Thymus (tissue), 11 donors: ENCODE results near the gene PCNX3. TPM values are rescaled to one million over a fixed set of nuclear protein-coding genes. Genes with fewer than 3 reads are reported as not detected.
A peak's percentile ranks its signal among the peaks of the same experiment; 100 is the strongest.

Experiments used
- DNase-seq, 9 donors: peaks; one replicate each; pipeline ENCODE4 v3.0.0-alpha.2; 2013; ENCODE audit warnings: low spot score in 9 of 9, low read depth in 6 of 9, missing footprints in 1 of 9
- H3K27ac ChIP-seq, 2 donors: one replicate each; pipeline ENCODE4 v1.5.1; 2013; ENCODE audit warnings: control low read depth in 1 of 2, low read depth in 1 of 2, low read length in 1 of 2, mild to moderate bottlenecking in 1 of 2, moderate library complexity in 1 of 2
- H3K27me3 ChIP-seq, 2 donors: one replicate each; pipeline ENCODE4 v1.5.1; 2013; ENCODE audit warnings: low read length in 1 of 2; ENCODE audit not compliant: control insufficient read depth in 2 of 2, insufficient read depth in 1 of 2
- H3K36me3 ChIP-seq, 2 donors: one replicate each; pipeline ENCODE4 v1.5.1; 2013; ENCODE audit warnings: low read length in 1 of 2, mild to moderate bottlenecking in 1 of 2, moderate library complexity in 1 of 2; ENCODE audit not compliant: control insufficient read depth in 2 of 2, insufficient read depth in 2 of 2
- H3K4me1 ChIP-seq, 2 donors: one replicate each; pipeline ENCODE4 v1.5.1; 2013; ENCODE audit warnings: low read length in 2 of 2; ENCODE audit not compliant: control insufficient read depth in 2 of 2, insufficient read depth in 2 of 2
- H3K4me3 ChIP-seq, 2 donors: one replicate each; pipeline ENCODE4 v1.5.1; 2013; ENCODE audit warnings: low read length in 2 of 2, control low read depth in 1 of 2, mild to moderate bottlenecking in 1 of 2
- H3K9me3 ChIP-seq, 2 donors: one replicate each; pipeline ENCODE4 v1.5.1; 2013; ENCODE audit warnings: low read length in 1 of 2, mild to moderate bottlenecking in 1 of 2; ENCODE audit not compliant: control insufficient read depth in 2 of 2, insufficient read depth in 1 of 2
- WGBS: extraction: QIAGEN DNeasy Blood & Tissue Kit; methylation state at CpG from one replicate; pipeline ENCODE4 v1.1.7; 2013; 5-methylcytosine and 5-hydroxymethylcytosine counted together
- polyA plus RNA-seq: library from polyadenylated mRNA; stranded (reverse); fragments of 200-250 nt; gene quantifications from one replicate; pipeline ENCODE4 v1.2.3, GENCODE V29; 2013
- total RNA-seq: library from RNA; stranded (reverse); fragments of 120-200 nt; gene quantifications from one replicate; pipeline ENCODE4 v1.2.4, GENCODE V29; 2013
- donor health status: healthy.

PCNX3 gene
- total and polyA plus RNA-seq, 2 donors, result 7.4 to 23.4 TPM

GRCh38 chr11:65646958-65647701 lies 31.6 kb downstream of the PCNX3 start:
- H3K27ac ChIP-seq, result no peak overlapping the region
- H3K36me3 ChIP-seq, result peaks cover 70 to 77% of the 10 kb centered on the region in 2 donors

GRCh38 chr11:65648997-65649493 lies 33.5 kb downstream of the PCNX3 start:
- DNase-seq, result no peak
- Histone ChIP-seq H3K36me3 (peaks cover 59 to 73% of the 10 kb centered on the region in 2 donors), H3K4me3 (no peak overlapping the region), H3K27me3 (no peaks in the 10 kb centered on the region), H3K4me1 (peaks cover 9 to 31% of the 10 kb centered on the region in 2 donors), H3K9me3 (peaks cover 0 to 5% of the 10 kb centered on the region in 2 donors), H3K27ac (no peak overlapping the region)
- 95% methylated on average over 12 of the region's 12 CpGs for WGBS

More at GRCh38 chr11:65646958-65647701, 31.6 kb downstream of the PCNX3 start:
- WGBS, result 94% methylated on average over 87 of the region's 87 CpGs
- no peak for DNase-seq
- Histone ChIP-seq H3K27me3 (no peaks in the 10 kb centered on the region), H3K4me1 (peaks cover 0 to 23% of the 10 kb centered on the region in 2 donors), H3K4me3 (no peak overlapping the region), H3K9me3 (no peaks in the 10 kb centered on the region)

- peaks cover 0 to 5% of the 10 kb centered on the region in 2 donors for H3K9me3 ChIP-seq
- 96% methylated on average over 16 of the region's 16 CpGs for WGBS
- H3K36me3 ChIP-seq, result peaks cover 61 to 74% of the 10 kb centered on the region in 2 donors
- peak overlapping the region in 1 of 2 donors; percentile 17 for H3K27ac ChIP-seq
- H3K4me1 ChIP-seq, result peaks cover 9 to 35% of the 10 kb centered on the region in 2 donors
- no peak for DNase-seq
- H3K27me3 ChIP-seq, result no peaks in the 10 kb centered on the region
- H3K4me3 ChIP-seq, result no peak overlapping the region
Observed at GRCh38 chr11:65649656-65650546, 34.3 kb downstream of the PCNX3 start.

- Histone ChIP-seq H3K36me3 (peaks cover 61 to 74% of the 10 kb centered on the region in 2 donors), H3K4me3 (no peak overlapping the region), H3K9me3 (peaks cover 0 to 5% of the 10 kb centered on the region in 2 donors), H3K27ac (peak overlapping the region; percentile 17 to 64), H3K27me3 (no peaks in the 10 kb centered on the region), H3K4me1 (peaks cover 9 to 35% of the 10 kb centered on the region in 2 donors)
- WGBS, result 91% methylated on average over 20 of the region's 20 CpGs
- no peak for DNase-seq
Observed at GRCh38 chr11:65650547-65651338, 35.2 kb downstream of the PCNX3 start.

- DNase-seq, result no peak
- Histone ChIP-seq H3K36me3 (peaks cover 61 to 74% of the 10 kb centered on the region in 2 donors), H3K4me3 (no peak overlapping the region), H3K9me3 (peaks cover 0 to 5% of the 10 kb centered on the region in 2 donors), H3K4me1 (peaks cover 9 to 35% of the 10 kb centered on the region in 2 donors), H3K27ac (peak overlapping the region; percentile 64 to 95), H3K27me3 (no peaks in the 10 kb centered on the region)
- 97% methylated on average over 3 of the region's 3 CpGs for WGBS
Observed at GRCh38 chr11:65651339-65651588, 35.7 kb downstream of the PCNX3 start.

- H3K4me3 ChIP-seq, result peak overlapping the region; percentile 58 to 68
- 43% methylated on average over 28 of the region's 28 CpGs for WGBS
- no peaks in the 10 kb centered on the region for H3K27me3 ChIP-seq
- H3K27ac ChIP-seq, result peak overlapping the region; percentile 94 to 95
- H3K9me3 ChIP-seq, result peaks cover 0 to 5% of the 10 kb centered on the region in 2 donors
- peaks cover 9 to 35% of the 10 kb centered on the region in 2 donors for H3K4me1 ChIP-seq
- no peak for DNase-seq
- peaks cover 61 to 75% of the 10 kb centered on the region in 2 donors for H3K36me3 ChIP-seq
Observed at GRCh38 chr11:65651589-65652510, 36.3 kb downstream of the PCNX3 start.

GRCh38 chr11:65652511-65653228 lies 37.1 kb downstream of the PCNX3 start:
- Histone ChIP-seq H3K9me3 (peaks cover 0 to 5% of the 10 kb centered on the region in 2 donors), H3K27me3 (no peaks in the 10 kb centered on the region), H3K4me1 (peaks cover 9 to 35% of the 10 kb centered on the region in 2 donors), H3K27ac (peak overlapping the region; percentile 94 to 95), H3K4me3 (peak overlapping the region; percentile 58 to 68), H3K36me3 (peaks cover 61 to 83% of the 10 kb centered on the region in 2 donors)
- peak; percentile 80 to 95 (median 86) for DNase-seq
- under 1% methylated on average over 68 of the region's 68 CpGs for WGBS
